Astrocyte (in vitro differentiated cells and primary cell): ENCODE results near the gene SNCAIP. TPM values are rescaled to one million over a fixed set of nuclear protein-coding genes. Genes with fewer than 3 reads are reported as not detected.

Source experiments
- DNase-seq: peaks from one replicate; pipeline ENCODE4 v3.0.0-alpha.2; 2010; ENCODE audit warnings: low read depth
- FAIRE-seq: peaks from 2 replicates; lab custom pipeline; 2011; peaks lifted over from hg19 to GRCh38; lab: Jason Lieb, UNC
- H2AFZ ChIP-seq: 2 replicates; pipeline ENCODE4 v1.6.0; 2012; ENCODE audit warnings: low read depth, low read length, inconsistent platforms
- H3K27ac ChIP-seq: 2 replicates; pipeline ENCODE4 v1.5.1; 2011; ENCODE audit warnings: low read depth, low read length, inconsistent platforms
- H3K27me3 ChIP-seq: 2 replicates; pipeline ENCODE4 v1.6.0; 2011; ENCODE audit warnings: low read length, inconsistent platforms; ENCODE audit not compliant: insufficient read depth
- H3K36me3 ChIP-seq: 2 replicates; pipeline ENCODE4 v1.5.1; 2011; ENCODE audit warnings: low read length, inconsistent platforms; ENCODE audit not compliant: insufficient read depth
- H3K4me1 ChIP-seq: 2 replicates; pipeline ENCODE4 v1.5.1; 2011; ENCODE audit warnings: low read length, inconsistent platforms; ENCODE audit not compliant: insufficient read depth
- H3K4me2 ChIP-seq: 2 replicates; pipeline ENCODE4 v1.6.0; 2012; ENCODE audit warnings: low read length, inconsistent platforms
- H3K4me3 ChIP-seq: 2 replicates; pipeline ENCODE4 v1.5.1; 2011; ENCODE audit warnings: low read depth, mild to moderate bottlenecking, low read length, inconsistent platforms; ENCODE audit not compliant: insufficient read depth
- H3K79me2 ChIP-seq: 2 replicates; pipeline ENCODE4 v1.6.0; 2012; ENCODE audit warnings: mild to moderate bottlenecking, low read length, inconsistent platforms; ENCODE audit not compliant: insufficient read depth
- H3K9ac ChIP-seq: 2 replicates; pipeline ENCODE4 v1.6.0; 2012; ENCODE audit warnings: mild to moderate bottlenecking, low read length, inconsistent platforms
- H3K9me3 ChIP-seq: 2 replicates; pipeline ENCODE4 v1.5.1; 2012; ENCODE audit warnings: low read depth, mild to moderate bottlenecking, low read length, inconsistent platforms; ENCODE audit not compliant: insufficient read depth
- H4K20me1 ChIP-seq: 2 replicates; pipeline ENCODE4 v1.6.0; 2012; ENCODE audit warnings: low read length, inconsistent platforms; ENCODE audit not compliant: insufficient read depth
- H3K27ac Mint-ChIP-seq: one replicate; pipeline ENCODE4 v1.8.0; 2021; ENCODE audit warnings: mild to moderate bottlenecking, mixed read lengths; ENCODE audit not compliant: unreplicated experiment
- H3K27me3 Mint-ChIP-seq: one replicate; pipeline ENCODE4 v1.8.0; 2021; ENCODE audit warnings: low read depth, mixed read lengths; ENCODE audit not compliant: unreplicated experiment
- H3K36me3 Mint-ChIP-seq: one replicate; pipeline ENCODE4 v1.8.0; 2021; ENCODE audit warnings: low read depth, mixed read lengths; ENCODE audit not compliant: unreplicated experiment
- H3K4me1 Mint-ChIP-seq: one replicate; pipeline ENCODE4 v1.8.0; 2021; ENCODE audit warnings: low read depth, mixed read lengths; ENCODE audit not compliant: unreplicated experiment
- H3K4me3 Mint-ChIP-seq: one replicate; pipeline ENCODE4 v1.8.0; 2021; ENCODE audit warnings: mild to moderate bottlenecking, moderate library complexity, mixed read lengths; ENCODE audit not compliant: unreplicated experiment
- H3K9me3 Mint-ChIP-seq: one replicate; pipeline ENCODE4 v1.8.0; 2021; ENCODE audit warnings: mild to moderate bottlenecking, mixed read lengths; ENCODE audit not compliant: unreplicated experiment
- CTCF ChIP-seq: IDR thresholded peaks from 2 replicates; pipeline ENCODE4 v1.5.1; 2011; ENCODE audit warnings: low read depth, mild to moderate bottlenecking, inconsistent platforms, low read length, moderate library complexity; ENCODE audit not compliant: insufficient read depth
- EZH2 ChIP-seq: IDR thresholded peaks from 2 replicates; pipeline ENCODE4 v1.6.1; 2012; ENCODE audit warnings: mild to moderate bottlenecking, low read length, inconsistent platforms; ENCODE audit not compliant: insufficient read depth
- total RNA-seq: library from RNA; stranded (reverse); gene quantifications from 2 replicates; pipeline ENCODE4 v1.2.1, GENCODE V29; 2021

SNCAIP gene
- total RNA-seq, 1 donor from 2014 or later = 1.7 TPM

GRCh38 chr5:122350496-122350895 is 38.5 kb downstream of the SNCAIP start:
- Histone ChIP-seq H2AFZ (no peak overlapping the region), H3K27me3 (no peaks in the 10 kb centered on the region), H3K4me3 (no peak overlapping the region), H3K36me3 (no peaks in the 10 kb centered on the region), H3K9ac (no peak overlapping the region), H3K9me3 (no peaks in the 10 kb centered on the region), H3K4me1 (no peaks in the 10 kb centered on the region), H3K79me2 (no peaks in the 10 kb centered on the region), H3K4me2 (no peak overlapping the region), H3K27ac (no peak overlapping the region), H4K20me1 (no peaks in the 10 kb centered on the region)
- no peak for TF ChIP-seq CTCF
- no peak for TF ChIP-seq EZH2
- Mint-ChIP-seq H3K36me3 (no peaks in the 10 kb centered on the region), H3K4me3 (no peak overlapping the region), H3K27ac (no peak overlapping the region), H3K27me3 (no peaks in the 10 kb centered on the region), H3K4me1 (peaks cover 2% of the 10 kb centered on the region), H3K9me3 (peaks cover 2% of the 10 kb centered on the region)
- no peak for FAIRE-seq
- no peak for DNase-seq

GRCh38 chr5:122351416-122352157 is 39.5 kb downstream of the SNCAIP start:
- H3K27me3 ChIP-seq = no peaks in the 10 kb centered on the region
- no peak overlapping the region for H2AFZ ChIP-seq
- no peak overlapping the region for H3K27ac ChIP-seq
- H3K4me2 ChIP-seq = no peak overlapping the region
- Mint-ChIP-seq H3K27ac (no peak overlapping the region), H3K4me3 (no peak overlapping the region), H3K9me3 (peaks cover 2% of the 10 kb centered on the region), H3K27me3 (no peaks in the 10 kb centered on the region), H3K4me1 (peaks cover 2% of the 10 kb centered on the region), H3K36me3 (no peaks in the 10 kb centered on the region)
- no peaks in the 10 kb centered on the region for H4K20me1 ChIP-seq
- DNase-seq (no peak), FAIRE-seq (no peak)
- H3K4me3 ChIP-seq = no peak overlapping the region
- TF ChIP-seq EZH2 (no peak), CTCF (no peak)
- no peaks in the 10 kb centered on the region for H3K9me3 ChIP-seq
- no peaks in the 10 kb centered on the region for H3K36me3 ChIP-seq
- no peaks in the 10 kb centered on the region for H3K4me1 ChIP-seq
- no peak overlapping the region for H3K9ac ChIP-seq
- no peaks in the 10 kb centered on the region for H3K79me2 ChIP-seq

GRCh38 chr5:122352331-122352730 is 40.3 kb downstream of the SNCAIP start:
- H3K4me3 Mint-ChIP-seq = no peak overlapping the region

More at GRCh38 chr5:122352331-122352730, 40.3 kb downstream of the SNCAIP start:
- Histone ChIP-seq H4K20me1 (no peaks in the 10 kb centered on the region), H3K4me1 (no peaks in the 10 kb centered on the region), H3K79me2 (no peaks in the 10 kb centered on the region), H3K27ac (no peak overlapping the region), H3K36me3 (no peaks in the 10 kb centered on the region), H3K9me3 (no peaks in the 10 kb centered on the region), H3K27me3 (no peaks in the 10 kb centered on the region), H2AFZ (no peak overlapping the region), H3K9ac (no peak overlapping the region), H3K4me2 (no peak overlapping the region), H3K4me3 (no peak overlapping the region)
- Mint-ChIP-seq H3K4me1 (peaks cover 2% of the 10 kb centered on the region), H3K36me3 (no peaks in the 10 kb centered on the region), H3K9me3 (peaks cover 2% of the 10 kb centered on the region), H3K27me3 (no peaks in the 10 kb centered on the region), H3K27ac (no peak overlapping the region)
- DNase-seq (peak; percentile 33), FAIRE-seq (no peak)
- TF ChIP-seq EZH2 = no peak
- no peak for TF ChIP-seq CTCF
